ENCODE results near the gene ICE2.

ICE2 gene

GRCh38 chr15:60370105-60370868, 108.7 kb downstream of the ICE2 start:
- no peak for TF ChIP-seq RAD21 (IDR thresholded peaks at IDR 0.05; ENCODE audit: low read depth)
- 0 out of 2 replicates have a peak, but pooled peaks have one; percentile 22 for TF ChIP-seq EP300 (IDR thresholded peaks at IDR 0.05; ENCODE audit: borderline replicate concordance)
- TF ChIP-seq YY1 (IDR thresholded peaks at IDR 0.05; ENCODE audit: low read depth), result no peak
- TF ChIP-seq NFIC (IDR thresholded peaks at IDR 0.05), result no peak
- TF ChIP-seq CEBPB (IDR thresholded peaks at IDR 0.05), result no peak

- no peak for TF ChIP-seq TCF12 (IDR thresholded peaks at IDR 0.05; ENCODE audit: low read depth)
- TF ChIP-seq, protein P1, sequence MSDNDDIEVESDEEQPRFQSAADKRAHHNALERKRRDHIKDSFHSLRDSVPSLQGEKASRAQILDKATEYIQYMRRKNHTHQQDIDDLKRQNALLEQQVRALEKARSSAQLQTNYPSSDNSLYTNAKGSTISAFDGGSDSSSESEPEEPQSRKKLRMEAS (IDR thresholded peaks at IDR 0.05), result no peak
These were observed 109.2 kb downstream of the ICE2 start for GRCh38 chr15:60369696-60370095.

All from Ishikawa (cell line).